Endothelial cell of umbilical vein (primary cell): Measurements from ENCODE around the gene MAL. TPM values are rescaled to one million over a fixed set of nuclear protein-coding genes. Genes with fewer than 3 reads are reported as not detected.

Experiments
- BruUV-seq: library from RNA; stranded (reverse); fragments of 400-500 nt; replicated peaks from 2 replicates; lab custom pipeline; 2021; lab: Mats Ljungman, UMichigan
- CTCF ChIA-PET: fragments of 300-600, 350-600 bp; sonication (Branson Sonifier 250); formaldehyde crosslinking; loops from one replicate; lab custom pipeline; 2021; ENCODE audit warnings: antibody characterized with exemption, inconsistent platforms; lab: Charles Lee
- POLR2A ChIA-PET: fragments of 300-600, 350-600 bp; sonication (Branson Sonifier 250); formaldehyde crosslinking; loops from one replicate; lab custom pipeline; 2021; ENCODE audit warnings: antibody characterized with exemption, inconsistent platforms; lab: Charles Lee
- DNase-seq: peaks from one replicate; pipeline ENCODE4 v3.0.0-alpha.2; 2011; ENCODE audit warnings: low read depth, low spot score
- FAIRE-seq: peaks from 2 replicates; lab custom pipeline; 2011; peaks lifted over from hg19 to GRCh38; lab: Jason Lieb, UNC
- H2AFZ ChIP-seq: 2 replicates; pipeline ENCODE4 v1.6.0; 2012; ENCODE audit warnings: low read depth, low read length, control low read depth, inconsistent platforms
- H3K27ac ChIP-seq: 2 replicates; pipeline ENCODE4 v1.5.1; 2011; ENCODE audit warnings: low read depth, mild to moderate bottlenecking, control low read depth, low read length, moderate library complexity; ENCODE audit not compliant: insufficient read depth
- H3K27me3 ChIP-seq, 2 experiments: 2 replicates each; pipeline versions ENCODE4 v1.6.0 to v1.6.1; 2011; ENCODE audit warnings: low read length in 2 of 2, mixed read lengths in 1 of 2; ENCODE audit not compliant: control insufficient read depth in 2 of 2, insufficient read depth in 2 of 2
- H3K36me3 ChIP-seq, 2 experiments: 2 replicates in 1 of 2; 3 replicates in 1 of 2; pipeline ENCODE4 v1.5.1; 2011; ENCODE audit warnings: low read length in 2 of 2, mild to moderate bottlenecking in 1 of 2, moderate library complexity in 1 of 2; ENCODE audit not compliant: control insufficient read depth in 2 of 2, insufficient read depth in 2 of 2; ENCODE audit errors: extremely low read depth in 1 of 2
- H3K4me1 ChIP-seq: 3 replicates; pipeline ENCODE4 v1.5.1; 2011; ENCODE audit warnings: mild to moderate bottlenecking, low read length; ENCODE audit not compliant: control insufficient read depth, insufficient read depth; ENCODE audit errors: extremely low read depth
- H3K4me2 ChIP-seq: 2 replicates; pipeline ENCODE4 v1.6.1; 2011; ENCODE audit warnings: low read length, control low read depth, mixed read lengths; ENCODE audit not compliant: insufficient read depth
- H3K4me3 ChIP-seq, 3 experiments: fragments of 200-600 bp in 1 of 3; sonication (generic), shearing (Covaris generic) in 1 of 3; replicated peaks in 1 of 3; 2 replicates each; pipeline ENCODE4 v1.5.1; 2011 to 2016; ENCODE audit warnings: control low read depth in 3 of 3, low read length in 3 of 3, mild to moderate bottlenecking in 2 of 3, inconsistent platforms in 1 of 3, low read depth in 1 of 3, moderate library complexity in 1 of 3; ENCODE audit not compliant: insufficient read depth in 1 of 3
- H3K79me2 ChIP-seq: 2 replicates; pipeline ENCODE4 v1.6.0; 2012; ENCODE audit warnings: low read length, inconsistent platforms; ENCODE audit not compliant: control insufficient read depth, insufficient read depth
- H3K9ac ChIP-seq: replicated peaks from 2 replicates; pipeline ENCODE3; 2011; ENCODE audit warnings: low read length, control low read depth; ENCODE audit not compliant: insufficient read depth; ENCODE audit errors: extremely low read depth
- H3K9me1 ChIP-seq: replicated peaks from 3 replicates; pipeline ENCODE4 v1.6.0; 2011; ENCODE audit warnings: mild to moderate bottlenecking, low read length; ENCODE audit not compliant: control insufficient read depth, insufficient read depth; ENCODE audit errors: extremely low read depth
- H3K9me3 ChIP-seq: replicated peaks from 2 replicates; pipeline ENCODE4 v1.5.1; 2012; ENCODE audit warnings: low read length, inconsistent platforms; ENCODE audit not compliant: control insufficient read depth, insufficient read depth
- H4K20me1 ChIP-seq: replicated peaks from 2 replicates; pipeline ENCODE3; 2011; ENCODE audit warnings: mild to moderate bottlenecking, low read length; ENCODE audit not compliant: control insufficient read depth, insufficient read depth; ENCODE audit errors: extremely low read depth
- EZH2 ChIP-seq: IDR thresholded peaks from 2 replicates; pipeline ENCODE4 v1.6.1; 2012; ENCODE audit warnings: borderline replicate concordance, low read depth, mild to moderate bottlenecking, moderate library complexity, low read length, inconsistent platforms; ENCODE audit not compliant: severe bottlenecking
- FOS ChIP-seq: IDR thresholded peaks from 2 replicates; pipeline ENCODE4 v1.6.1; 2011; ENCODE audit warnings: mild to moderate bottlenecking, low read length, moderate library complexity, borderline replicate concordance; ENCODE audit not compliant: insufficient read depth
- GATA2 ChIP-seq: IDR thresholded peaks from 2 replicates; pipeline ENCODE4 v1.7.0; 2011; ENCODE audit warnings: low read depth, mild to moderate bottlenecking, moderate library complexity, mixed read lengths, low read length; ENCODE audit not compliant: insufficient read length, insufficient read depth
- JUN ChIP-seq: IDR thresholded peaks from 2 replicates; pipeline ENCODE4 v1.6.1; 2011; ENCODE audit warnings: borderline replicate concordance, low read depth; ENCODE audit not compliant: insufficient read length, insufficient read depth
- MYC ChIP-seq: IDR thresholded peaks from one replicate; pipeline ENCODE4 v1.6.1; 2011; ENCODE audit warnings: mild to moderate bottlenecking, low read depth, low read length
- POLR2AphosphoS5 ChIP-seq: IDR thresholded peaks from 2 replicates; pipeline ENCODE4 v1.6.1; 2012; ENCODE audit warnings: low read depth, mild to moderate bottlenecking, control low read depth, low read length, moderate library complexity; ENCODE audit not compliant: insufficient read depth
- dilution Hi-C: fragments of 300-500 bp; cut with MboI; formaldehyde crosslinking; loops from one replicate; pipeline ENCODE4 v1.15.0; 2019; ENCODE audit warnings: low sequenced_read_pairs; ENCODE audit not compliant: extremely low pct_ligation_motif_present
- intact Hi-C: fragments of 100-400 bp; cut with micrococcal nuclease; formaldehyde crosslinking; loops from one replicate; pipeline ENCODE4 v1.10.0; 2022
- polyA plus RNA-seq, 4 experiments: library from polyadenylated mRNA; depleted of rRNA in 3 of 4; stranded (reverse) in 3 of 4; unstranded in 1 of 4; fragments of >200 nt; gene quantifications; 2 replicates each; pipeline versions ENCODE4 v1.2.1 to v1.2.3, GENCODE V29; 2011 to 2012; ENCODE audit warnings: missing spikeins in 1 of 4
- total RNA-seq: library from RNA; stranded (reverse); gene quantifications from 2 replicates; pipeline ENCODE4 v1.2.3, GENCODE V29; 2021
- TF ChIP-seq, protein P1 (sequence below), 2 donors: IDR thresholded peaks; 1 replicate in 1 of 2; 2 replicates in 1 of 2; pipeline ENCODE4 v1.5.1; 2011; ENCODE audit warnings: low read length in 2 of 2, mild to moderate bottlenecking in 2 of 2, moderate library complexity in 2 of 2, control low read depth in 1 of 2, inconsistent platforms in 1 of 2, low read depth in 1 of 2; ENCODE audit not compliant: insufficient read depth in 1 of 2; ENCODE audit errors: extremely low read depth in 1 of 2

MAL gene
- total and polyA plus RNA-seq, 2 donors (not counting 3 experiments of a cell fraction or from before 2014, with no cell fraction given), result not detected

DNA sequence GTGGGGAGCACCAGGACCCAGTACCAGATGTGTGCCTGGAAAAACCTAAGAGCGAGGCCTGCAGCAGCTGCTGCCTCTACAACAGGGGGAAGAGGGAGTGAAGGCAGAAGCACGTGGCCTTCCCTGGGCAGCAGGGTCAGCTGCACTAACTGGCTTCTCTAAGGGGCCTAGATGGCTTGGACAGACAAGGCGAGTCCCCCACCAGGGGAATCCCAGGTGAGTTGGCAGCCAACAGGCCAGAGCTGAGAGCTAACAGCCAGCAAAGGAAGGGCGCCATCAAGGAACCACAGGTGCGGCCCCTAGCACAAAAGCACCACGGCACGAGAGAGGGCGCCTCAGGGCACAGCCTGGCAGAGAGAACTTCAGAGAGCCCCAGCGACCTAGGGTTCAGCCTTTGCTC, 19.8 kb upstream of the MAL start:
- POLR2A ChIA-PET, result no interaction called here
- Histone ChIP-seq H3K27ac (no peak overlapping the region), H3K79me2 (no peaks in the 10 kb centered on the region), H3K9ac (no peak overlapping the region), H3K36me3 (no peaks in the 10 kb centered on the region), H3K4me1 (no peaks in the 10 kb centered on the region), H3K9me1 (no peaks in the 10 kb centered on the region), H2AFZ (no peak overlapping the region), H3K4me2 (no peak overlapping the region), H3K9me3 (no peaks in the 10 kb centered on the region), H3K4me3 (no peak overlapping the region), H4K20me1 (no peaks in the 10 kb centered on the region), H3K27me3 (no peaks in the 10 kb centered on the region)
- no TSS peak for BruUV-seq
- dilution Hi-C loops (no loop called here), intact Hi-C loops (no loop called here)
- CTCF ChIA-PET, result no interaction called here
- TF ChIP-seq POLR2AphosphoS5, result no peak
- TF ChIP-seq, protein P1, sequence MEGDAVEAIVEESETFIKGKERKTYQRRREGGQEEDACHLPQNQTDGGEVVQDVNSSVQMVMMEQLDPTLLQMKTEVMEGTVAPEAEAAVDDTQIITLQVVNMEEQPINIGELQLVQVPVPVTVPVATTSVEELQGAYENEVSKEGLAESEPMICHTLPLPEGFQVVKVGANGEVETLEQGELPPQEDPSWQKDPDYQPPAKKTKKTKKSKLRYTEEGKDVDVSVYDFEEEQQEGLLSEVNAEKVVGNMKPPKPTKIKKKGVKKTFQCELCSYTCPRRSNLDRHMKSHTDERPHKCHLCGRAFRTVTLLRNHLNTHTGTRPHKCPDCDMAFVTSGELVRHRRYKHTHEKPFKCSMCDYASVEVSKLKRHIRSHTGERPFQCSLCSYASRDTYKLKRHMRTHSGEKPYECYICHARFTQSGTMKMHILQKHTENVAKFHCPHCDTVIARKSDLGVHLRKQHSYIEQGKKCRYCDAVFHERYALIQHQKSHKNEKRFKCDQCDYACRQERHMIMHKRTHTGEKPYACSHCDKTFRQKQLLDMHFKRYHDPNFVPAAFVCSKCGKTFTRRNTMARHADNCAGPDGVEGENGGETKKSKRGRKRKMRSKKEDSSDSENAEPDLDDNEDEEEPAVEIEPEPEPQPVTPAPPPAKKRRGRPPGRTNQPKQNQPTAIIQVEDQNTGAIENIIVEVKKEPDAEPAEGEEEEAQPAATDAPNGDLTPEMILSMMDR (IDR thresholded peaks at IDR 0.05; ENCODE audit: extremely low read depth in 1 of 2, insufficient read depth in 1 of 2, low read depth in 1 of 2, low read length in 2 of 2), result no peak
- TF ChIP-seq MYC, result no peak
- TF ChIP-seq JUN, result no peak
- no peak for TF ChIP-seq FOS
- TF ChIP-seq EZH2, result no peak
- TF ChIP-seq GATA2, result no peak
- DNase-seq (no peak), FAIRE-seq (no peak)
